NCI-H446 (cell line): ENCODE measurements around the gene XCL1.
A peak's percentile ranks its signal among the peaks of the same experiment; 100 is the strongest.

ENCODE experiments used
- DNase-seq, 2 experiments: peaks; one replicate each; lab custom pipeline; 2025; lab: John Stamatoyannopoulos, UW

XCL1 gene

GRCh38 chr1:168605443-168605842, 29.0 kb downstream of the XCL1 start:
- DNase-seq, result no peak

- no peak for DNase-seq
Observed at GRCh38 chr1:168606096-168606495, 29.7 kb downstream of the XCL1 start.

- no peak for DNase-seq
Observed at GRCh38 chr1:168607872-168608428, 31.5 kb downstream of the XCL1 start.

- DNase-seq, result no peak
Observed at GRCh38 chr1:168608796-168609715, 32.7 kb downstream of the XCL1 start.

- no peak for DNase-seq
Observed at GRCh38 chr1:168609741-168610510, 33.5 kb downstream of the XCL1 start.

- peak; percentile 69 to 73 for DNase-seq
Observed at GRCh38 chr1:168613038-168613451, 36.6 kb downstream of the XCL1 start.

- DNase-seq, result peak; percentile 92 to 94
Observed at GRCh38 chr1:168613691-168614231, 37.4 kb downstream of the XCL1 start.

GRCh38 chr1:168614235-168614634, 37.8 kb downstream of the XCL1 start:
- no peak for DNase-seq

- no peak for DNase-seq
Observed at GRCh38 chr1:168615965-168616364, 39.6 kb downstream of the XCL1 start.

GRCh38 chr1:168617974-168618750, 41.8 kb downstream of the XCL1 start:
- DNase-seq, result no peak

GRCh38 chr1:168618886-168619285, 42.5 kb downstream of the XCL1 start:
- no peak for DNase-seq

GRCh38 chr1:168621356-168621755, 45.0 kb downstream of the XCL1 start:
- no peak for DNase-seq

GRCh38 chr1:168623003-168623828, 46.8 kb downstream of the XCL1 start:
- DNase-seq, result peak in 1 of 2 experiments; percentile 34

GRCh38 chr1:168623831-168624230, 47.4 kb downstream of the XCL1 start:
- DNase-seq, result no peak

GRCh38 chr1:168626326-168626725, 49.9 kb downstream of the XCL1 start:
- no peak for DNase-seq

GRCh38 chr1:168627370-168627769, 51.0 kb downstream of the XCL1 start:
- DNase-seq, result no peak

GRCh38 chr1:168628807-168629206, 52.4 kb downstream of the XCL1 start:
- DNase-seq, result no peak

GRCh38 chr1:168629466-168629865, 53.1 kb downstream of the XCL1 start:
- DNase-seq, result no peak
